Measurements from ENCODE around the gene PRR16.

GRCh38 chr5:120512791-120513650, 48.9 kb downstream of the PRR16 start:
- TF ChIP-seq EP300 (IDR thresholded peaks at IDR 0.05) (no peak), MAX (IDR thresholded peaks at IDR 0.05) (no peak), NFE2L2 (conservative IDR thresholded peaks at IDR 0.05; ENCODE audit: low read length) (no peak), CEBPB (IDR thresholded peaks at IDR 0.05) (no peak), ESRRA (IDR thresholded peaks at IDR 0.05; ENCODE audit: borderline replicate concordance, low read length) (no peak)
- TF ChIP-seq, protein P1, sequence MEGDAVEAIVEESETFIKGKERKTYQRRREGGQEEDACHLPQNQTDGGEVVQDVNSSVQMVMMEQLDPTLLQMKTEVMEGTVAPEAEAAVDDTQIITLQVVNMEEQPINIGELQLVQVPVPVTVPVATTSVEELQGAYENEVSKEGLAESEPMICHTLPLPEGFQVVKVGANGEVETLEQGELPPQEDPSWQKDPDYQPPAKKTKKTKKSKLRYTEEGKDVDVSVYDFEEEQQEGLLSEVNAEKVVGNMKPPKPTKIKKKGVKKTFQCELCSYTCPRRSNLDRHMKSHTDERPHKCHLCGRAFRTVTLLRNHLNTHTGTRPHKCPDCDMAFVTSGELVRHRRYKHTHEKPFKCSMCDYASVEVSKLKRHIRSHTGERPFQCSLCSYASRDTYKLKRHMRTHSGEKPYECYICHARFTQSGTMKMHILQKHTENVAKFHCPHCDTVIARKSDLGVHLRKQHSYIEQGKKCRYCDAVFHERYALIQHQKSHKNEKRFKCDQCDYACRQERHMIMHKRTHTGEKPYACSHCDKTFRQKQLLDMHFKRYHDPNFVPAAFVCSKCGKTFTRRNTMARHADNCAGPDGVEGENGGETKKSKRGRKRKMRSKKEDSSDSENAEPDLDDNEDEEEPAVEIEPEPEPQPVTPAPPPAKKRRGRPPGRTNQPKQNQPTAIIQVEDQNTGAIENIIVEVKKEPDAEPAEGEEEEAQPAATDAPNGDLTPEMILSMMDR (IDR thresholded peaks at IDR 0.05): no peak
